Measurements from ENCODE around the gene SORCS2.

DNA sequence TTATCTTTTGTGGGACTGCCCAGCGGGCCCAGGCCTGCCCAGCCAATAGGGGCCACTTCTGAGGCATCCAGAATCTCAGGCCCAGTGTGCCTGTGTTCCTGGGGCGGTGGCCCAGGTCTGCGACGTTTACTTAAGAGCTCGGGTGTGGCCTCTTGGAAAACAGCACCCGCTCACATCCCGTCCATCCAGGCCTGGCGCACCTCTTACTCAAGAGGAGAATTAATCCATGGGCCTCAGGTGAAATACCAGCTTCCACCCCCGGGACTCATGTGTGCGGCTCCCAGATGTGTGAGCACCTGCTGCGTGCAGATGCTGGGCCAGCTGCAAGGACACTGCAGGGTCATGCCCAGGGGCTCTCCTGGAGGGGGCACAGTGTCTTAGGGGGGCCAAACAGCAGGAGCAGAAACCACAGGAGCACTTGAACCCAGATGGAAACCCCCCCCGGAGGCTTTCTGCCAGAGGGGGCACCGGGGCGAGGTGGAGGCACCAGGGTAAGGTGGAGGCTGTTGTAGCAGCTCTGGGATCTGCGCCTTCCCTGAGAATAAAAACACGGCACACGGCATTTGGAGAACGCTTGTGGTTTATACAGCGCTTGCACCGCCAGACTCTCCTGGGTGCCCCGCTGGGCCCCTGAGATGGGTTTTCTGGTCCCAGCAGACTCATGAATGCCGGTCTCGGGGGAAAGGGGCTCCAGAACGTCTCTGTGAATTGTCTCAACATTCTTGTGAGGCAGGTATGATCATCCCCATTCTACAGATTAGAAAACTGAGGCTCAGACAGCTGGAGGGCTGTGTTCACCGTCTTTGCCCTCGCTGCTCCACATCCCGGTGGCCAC lies 239.6 kb downstream of the SORCS2 start:
- TF ChIP-seq, protein P1, sequence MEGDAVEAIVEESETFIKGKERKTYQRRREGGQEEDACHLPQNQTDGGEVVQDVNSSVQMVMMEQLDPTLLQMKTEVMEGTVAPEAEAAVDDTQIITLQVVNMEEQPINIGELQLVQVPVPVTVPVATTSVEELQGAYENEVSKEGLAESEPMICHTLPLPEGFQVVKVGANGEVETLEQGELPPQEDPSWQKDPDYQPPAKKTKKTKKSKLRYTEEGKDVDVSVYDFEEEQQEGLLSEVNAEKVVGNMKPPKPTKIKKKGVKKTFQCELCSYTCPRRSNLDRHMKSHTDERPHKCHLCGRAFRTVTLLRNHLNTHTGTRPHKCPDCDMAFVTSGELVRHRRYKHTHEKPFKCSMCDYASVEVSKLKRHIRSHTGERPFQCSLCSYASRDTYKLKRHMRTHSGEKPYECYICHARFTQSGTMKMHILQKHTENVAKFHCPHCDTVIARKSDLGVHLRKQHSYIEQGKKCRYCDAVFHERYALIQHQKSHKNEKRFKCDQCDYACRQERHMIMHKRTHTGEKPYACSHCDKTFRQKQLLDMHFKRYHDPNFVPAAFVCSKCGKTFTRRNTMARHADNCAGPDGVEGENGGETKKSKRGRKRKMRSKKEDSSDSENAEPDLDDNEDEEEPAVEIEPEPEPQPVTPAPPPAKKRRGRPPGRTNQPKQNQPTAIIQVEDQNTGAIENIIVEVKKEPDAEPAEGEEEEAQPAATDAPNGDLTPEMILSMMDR (optimal IDR thresholded peaks at IDR 0.05 in 1 of 3, IDR thresholded peaks at IDR 0.05 in 1 of 3, conservative IDR thresholded peaks at IDR 0.05 in 1 of 3; ENCODE audit: extremely low read depth in 1 of 3, insufficient read depth in 2 of 3, low read length in 3 of 3), result no peak
- TF ChIP-seq EZH2 (IDR thresholded peaks at IDR 0.05; ENCODE audit: low read length), result no peak

All from keratinocyte (primary cell).